MCF 10A (cell line): ENCODE measurements around the gene EFNA1. TPM values are rescaled to one million over a fixed set of nuclear protein-coding genes. Genes with fewer than 3 reads are reported as not detected.

Source experiments
- Bru-seq: library from RNA; stranded (reverse); fragments of 400-500 nt; gene quantifications from one replicate; lab custom pipeline; 2021; lab: Mats Ljungman, UMichigan
- BruChase-seq, 2 experiments: library from RNA; stranded (reverse); fragments of 400-500 nt; gene quantifications; one replicate each; lab custom pipeline; 2021; lab: Mats Ljungman, UMichigan
- BruUV-seq: library from RNA; stranded (reverse); fragments of 400-500 nt; replicated peaks from 2 replicates; lab custom pipeline; 2021; lab: Mats Ljungman, UMichigan
- CTCF ChIA-PET: fragments of 300-600 bp; sonication (Branson Sonifier 250); formaldehyde crosslinking; extraction: SDS; loops from one replicate; lab custom pipeline; 2021; ENCODE audit warnings: antibody characterized with exemption, inconsistent platforms; lab: Yijun Ruan, JAX
- POLR2A ChIA-PET: fragments of 300-600, 350-650 bp; sonication (Branson Sonifier 250); formaldehyde crosslinking; extraction: SDS; loops from one replicate; lab custom pipeline; 2020; ENCODE audit warnings: antibody characterized with exemption, inconsistent platforms; lab: Yijun Ruan, JAX
- DNase-seq: peaks from one replicate; pipeline ENCODE4 v3.0.0-alpha.2; 2018; ENCODE audit not compliant: unreplicated experiment
- H3K27ac Mint-ChIP-seq: one replicate; pipeline ENCODE4 v1.8.0; 2022; ENCODE audit warnings: mild to moderate bottlenecking, low read depth, mixed read lengths; ENCODE audit not compliant: unreplicated experiment
- H3K27me3 Mint-ChIP-seq: one replicate; pipeline ENCODE4 v1.8.0; 2022; ENCODE audit warnings: mixed read lengths; ENCODE audit not compliant: insufficient read depth, unreplicated experiment
- H3K36me3 Mint-ChIP-seq: one replicate; pipeline ENCODE4 v1.8.0; 2022; ENCODE audit warnings: mild to moderate bottlenecking, moderate library complexity, mixed read lengths; ENCODE audit not compliant: insufficient read depth, unreplicated experiment
- H3K4me1 Mint-ChIP-seq: one replicate; pipeline ENCODE4 v1.8.0; 2022; ENCODE audit warnings: mixed read lengths; ENCODE audit not compliant: insufficient read depth, unreplicated experiment
- H3K4me3 Mint-ChIP-seq: one replicate; pipeline ENCODE4 v1.8.0; 2022; ENCODE audit warnings: mild to moderate bottlenecking, moderate library complexity, mixed read lengths; ENCODE audit not compliant: unreplicated experiment
- H3K9me3 Mint-ChIP-seq: one replicate; pipeline ENCODE4 v1.8.0; 2022; ENCODE audit warnings: mixed read lengths; ENCODE audit not compliant: unreplicated experiment
- intact Hi-C: fragments of 100-400 bp; cut with micrococcal nuclease; formaldehyde crosslinking; loops from 2 replicates; pipeline ENCODE4 v1.14.1; 2022
- long read RNA-seq: library from polyadenylated mRNA; stranded (forward); transcript quantifications from one replicate; pipeline ENCODE4 v2.0.0, GENCODE V29; 2022
- total RNA-seq: library from RNA; stranded (reverse); gene quantifications from 2 replicates; pipeline ENCODE4 v1.2.3, GENCODE V29; 2022
- TF ChIP-seq, protein P1 (sequence below): fragments of 200-600 bp; IDR thresholded peaks from one replicate; pipeline ENCODE4 v1.8.0; 2022; ENCODE audit warnings: antibody characterized with exemption, mild to moderate bottlenecking; ENCODE audit not compliant: unreplicated experiment

EFNA1 gene, protein sequence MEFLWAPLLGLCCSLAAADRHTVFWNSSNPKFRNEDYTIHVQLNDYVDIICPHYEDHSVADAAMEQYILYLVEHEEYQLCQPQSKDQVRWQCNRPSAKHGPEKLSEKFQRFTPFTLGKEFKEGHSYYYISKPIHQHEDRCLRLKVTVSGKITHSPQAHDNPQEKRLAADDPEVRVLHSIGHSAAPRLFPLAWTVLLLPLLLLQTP
- total RNA-seq: 38.9 and 42.3 TPM in 2 replicates
- Bru-seq, nascent RNA: percentile 81 among the genes with signal in this experiment
- BruChase-seq, experiment 1, labeled RNA remaining after a 6-hour chase: percentile 63 among the genes with signal in this experiment
- BruChase-seq, experiment 2, labeled RNA remaining after a 2-hour chase: percentile 85 among the genes with signal in this experiment
- long read RNA-seq, transcript EFNA1-202 (5 exons, 1,926 nt): major isoform, 103 of 123 reads
- long read RNA-seq, transcript EFNA1-201 (4 exons, 1,444 nt): minor isoform, 8 of 123 reads
- long read RNA-seq, partial matches to known transcripts: 4 of 123 reads
- long read RNA-seq, other reads (novel, unspliced or antisense): 6 of 123 reads

DNA sequence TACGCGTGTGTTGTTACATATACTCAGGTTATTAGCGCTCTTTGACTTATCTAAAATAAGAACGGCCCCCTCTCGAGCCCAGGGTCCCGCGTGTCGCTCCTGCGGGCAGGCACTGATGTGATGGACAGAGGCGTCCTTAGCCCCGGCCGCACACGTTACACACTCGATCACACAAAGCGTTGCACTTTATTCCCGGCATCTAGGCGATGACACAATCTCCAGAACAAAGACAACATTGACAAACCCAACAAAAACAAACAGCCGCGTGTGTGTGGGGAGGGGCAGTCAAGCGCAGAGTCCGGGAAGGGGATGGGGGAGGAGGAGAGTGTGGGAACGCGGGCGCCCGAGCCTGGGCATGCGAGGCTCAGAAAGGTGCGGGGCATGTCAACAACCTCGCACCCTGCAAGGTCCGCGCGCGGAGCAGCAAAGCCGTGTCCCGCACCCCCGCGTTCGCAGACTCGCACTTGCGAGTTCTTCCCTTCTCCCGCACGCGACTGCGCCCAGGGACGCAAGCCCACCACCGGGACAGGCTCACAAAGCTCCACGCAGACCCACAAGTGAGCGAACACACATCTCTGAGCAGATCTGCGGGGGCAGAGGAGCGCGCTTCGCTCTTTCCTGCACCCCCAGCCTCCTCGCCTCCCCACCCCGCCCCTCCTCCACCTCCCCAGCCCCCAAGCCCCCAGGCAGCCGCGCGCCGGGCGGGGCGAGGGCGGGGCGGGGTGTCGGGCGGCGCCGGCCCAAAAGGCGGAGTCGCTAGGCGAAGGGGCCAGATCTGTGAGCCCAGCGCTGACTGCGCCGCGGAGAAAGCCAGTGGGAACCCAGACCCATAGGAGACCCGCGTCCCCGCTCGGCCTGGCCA is at the start of gene EFNA1:
TSS of gene EFNA1 (plus strand) at position 772 of the 862 bp plus-strand sequence. CDS start 102 bp downstream, outside the sequence.
- no TSS peak for BruUV-seq

DNA sequence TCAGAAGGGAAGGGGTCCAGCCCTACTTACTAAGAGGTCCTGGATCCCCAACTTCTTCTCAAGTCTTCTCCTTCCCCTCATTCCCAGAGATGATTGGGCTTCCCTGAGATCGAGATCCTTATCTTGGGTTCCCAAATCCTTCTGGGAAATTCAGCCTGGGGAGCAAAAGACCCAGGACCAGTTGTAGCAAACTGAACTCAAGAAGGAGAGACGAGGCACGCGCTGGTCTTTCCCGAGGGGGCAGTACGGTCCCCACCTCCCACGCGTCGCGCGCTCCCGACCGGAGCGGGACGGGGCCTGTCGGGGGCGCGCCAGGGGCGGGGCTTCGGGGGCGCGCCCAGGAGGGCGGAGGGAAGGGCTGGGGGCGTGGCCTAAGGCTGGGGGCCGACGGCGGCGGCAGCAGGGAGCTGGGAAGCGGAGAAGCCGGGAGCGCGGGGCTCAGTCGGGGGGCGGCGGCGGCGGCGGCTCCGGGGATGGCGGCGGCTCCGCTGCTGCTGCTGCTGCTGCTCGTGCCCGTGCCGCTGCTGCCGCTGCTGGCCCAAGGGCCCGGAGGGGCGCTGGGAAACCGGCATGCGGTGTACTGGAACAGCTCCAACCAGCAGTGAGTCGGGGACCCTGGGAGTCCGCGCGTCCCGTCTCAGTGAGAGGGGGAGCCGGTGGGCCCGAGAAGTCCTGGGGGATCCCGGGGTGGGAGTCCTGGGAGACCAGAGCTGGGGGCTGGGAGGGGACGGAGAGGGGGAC is 49.0 kb upstream of the EFNA1 start, which contains the start of gene EFNA3:
TSS of gene EFNA3 (plus strand) at position 369 of the 741 bp plus-strand sequence. CDS start at position 474, 105 bp downstream.
- POLR2A ChIA-PET: interaction anchor here (0.7 to 5.5 kb wide), 14 partner anchors 9 to 504 kb away, joined by 3 to 41 read pairs (median 6); partner anchors contain the start of genes ADAM15, CKS1B, EFNA4 and FLAD1
- peak within 1 kb of the TSS; percentile 77 for H3K4me3 Mint-ChIP-seq
- peak; percentile 75 for DNase-seq
- intact Hi-C loops: no loop called here
- peaks cover 30% of the 10 kb centered on the region for H3K27me3 Mint-ChIP-seq
- CTCF ChIA-PET: interaction anchor here (0.6 to 2.0 kb wide), 11 partner anchors 10 to 229 kb away, joined by 3 to 17 read pairs (median 3); partner anchors contain the start of gene KRTCAP2
- H3K9me3 Mint-ChIP-seq: no peaks in the 10 kb centered on the region
- TF ChIP-seq, protein P1, sequence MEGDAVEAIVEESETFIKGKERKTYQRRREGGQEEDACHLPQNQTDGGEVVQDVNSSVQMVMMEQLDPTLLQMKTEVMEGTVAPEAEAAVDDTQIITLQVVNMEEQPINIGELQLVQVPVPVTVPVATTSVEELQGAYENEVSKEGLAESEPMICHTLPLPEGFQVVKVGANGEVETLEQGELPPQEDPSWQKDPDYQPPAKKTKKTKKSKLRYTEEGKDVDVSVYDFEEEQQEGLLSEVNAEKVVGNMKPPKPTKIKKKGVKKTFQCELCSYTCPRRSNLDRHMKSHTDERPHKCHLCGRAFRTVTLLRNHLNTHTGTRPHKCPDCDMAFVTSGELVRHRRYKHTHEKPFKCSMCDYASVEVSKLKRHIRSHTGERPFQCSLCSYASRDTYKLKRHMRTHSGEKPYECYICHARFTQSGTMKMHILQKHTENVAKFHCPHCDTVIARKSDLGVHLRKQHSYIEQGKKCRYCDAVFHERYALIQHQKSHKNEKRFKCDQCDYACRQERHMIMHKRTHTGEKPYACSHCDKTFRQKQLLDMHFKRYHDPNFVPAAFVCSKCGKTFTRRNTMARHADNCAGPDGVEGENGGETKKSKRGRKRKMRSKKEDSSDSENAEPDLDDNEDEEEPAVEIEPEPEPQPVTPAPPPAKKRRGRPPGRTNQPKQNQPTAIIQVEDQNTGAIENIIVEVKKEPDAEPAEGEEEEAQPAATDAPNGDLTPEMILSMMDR: no peak
- peaks cover 37% of the 10 kb centered on the region for H3K4me1 Mint-ChIP-seq
- H3K36me3 Mint-ChIP-seq: no peaks in the 10 kb centered on the region
- no TSS peak for BruUV-seq
- peak within 1 kb of the TSS; percentile 57 for H3K27ac Mint-ChIP-seq

More for the DNA sequence above, at the start of gene EFNA1:
- DNase-seq: peak; percentile 99
- H3K9me3 Mint-ChIP-seq: no peaks in the 10 kb centered on the region
- ChIA-PET CTCF (interaction anchor here (0.6 to 14.0 kb wide), 10 partner anchors 10 to 305 kb away, joined by 3 to 161 read pairs (median 28); partner anchors contain the start of gene KRTCAP2), POLR2A (interaction anchor here (0.7 to 11.9 kb wide), 14 partner anchors 10 to 190 kb away, joined by 3 to 238 read pairs (median 7); partner anchors contain the start of genes CKS1B, DPM3, KRTCAP2 and PMVK)
- H3K27me3 Mint-ChIP-seq: no peaks in the 10 kb centered on the region
- peaks cover 60% of the 10 kb centered on the region for H3K4me1 Mint-ChIP-seq
- peaks cover 50% of the 10 kb centered on the region for H3K36me3 Mint-ChIP-seq
- TF ChIP-seq, protein P1: no peak
- intact Hi-C loops: loop anchor here (1.0 kb wide), 1 partner anchor 40 kb away; no protein-coding TSS in a partner anchor
- H3K4me3 Mint-ChIP-seq: peak within 1 kb of the TSS; percentile 100
- peak within 1 kb of the TSS; percentile 90 for H3K27ac Mint-ChIP-seq

DNA sequence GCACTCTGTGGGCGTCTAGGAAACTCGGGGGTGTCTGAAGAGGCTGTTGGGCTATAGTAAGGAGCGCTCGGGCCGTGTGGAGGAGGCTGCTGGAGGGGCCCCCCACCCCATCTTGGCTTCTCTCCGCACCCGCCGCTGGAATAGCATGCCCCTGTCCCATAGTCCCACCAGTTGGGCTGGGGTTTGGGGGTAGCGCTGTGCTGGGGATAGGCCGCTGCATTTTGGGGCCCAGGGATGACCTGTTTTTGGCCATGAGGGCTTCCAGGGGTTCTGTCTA is 48.5 kb upstream of the EFNA1 start:
- ChIA-PET POLR2A (interaction anchor here (0.8 to 5.5 kb wide), 14 partner anchors 10 to 505 kb away, joined by 3 to 41 read pairs (median 6); partner anchors contain the start of genes ADAM15, CKS1B, EFNA4 and FLAD1), CTCF (interaction anchor here (0.6 to 2.6 kb wide), 8 partner anchors 10 to 229 kb away, joined by 3 to 17 read pairs (median 4); partner anchors contain the start of gene KRTCAP2)
- TF ChIP-seq, protein P1: no peak
- intact Hi-C loops: no loop called here
- Mint-ChIP-seq H3K27me3 (peaks cover 30% of the 10 kb centered on the region), H3K27ac (peak overlapping the region; percentile 57), H3K36me3 (no peaks in the 10 kb centered on the region), H3K4me3 (peak overlapping the region; percentile 77), H3K4me1 (peaks cover 41% of the 10 kb centered on the region), H3K9me3 (no peaks in the 10 kb centered on the region)
- no peak for DNase-seq
- no TSS peak for BruUV-seq
